Measurements from ENCODE around the gene ATF2.

The ATF2 gene

GRCh38 chr2:175076272-175076671 is 91.7 kb downstream of the ATF2 start:
- no peak for DNase-seq

GRCh38 chr2:175074478-175074877 is 93.5 kb downstream of the ATF2 start:
- DNase-seq = no peak

- DNase-seq = no peak
Measured at GRCh38 chr2:175068534-175068933, 99.5 kb downstream of the ATF2 start.

- no peak for DNase-seq
Measured at GRCh38 chr2:175066411-175066810, 101.6 kb downstream of the ATF2 start.

- no peak for DNase-seq
Measured at GRCh38 chr2:175064797-175065196, 103.2 kb downstream of the ATF2 start.

- DNase-seq = no peak
Measured at GRCh38 chr2:175063741-175064140, 104.3 kb downstream of the ATF2 start.

GRCh38 chr2:175062787-175063585 is 105.0 kb downstream of the ATF2 start:
- DNase-seq = no peak

- DNase-seq = no peak
Measured at GRCh38 chr2:175057078-175057685, 110.8 kb downstream of the ATF2 start.

- DNase-seq = no peak
Measured at GRCh38 chr2:175055993-175056392, 112.0 kb downstream of the ATF2 start.

GRCh38 chr2:175054340-175054739 is 113.7 kb downstream of the ATF2 start:
- DNase-seq = no peak

- DNase-seq = no peak
Measured at GRCh38 chr2:175049661-175050060, 118.3 kb downstream of the ATF2 start.

- no peak for DNase-seq
Measured at GRCh38 chr2:175048275-175048674, 119.7 kb downstream of the ATF2 start.

GRCh38 chr2:175039490-175039889 is 128.5 kb downstream of the ATF2 start:
- DNase-seq = no peak

GRCh38 chr2:175039031-175039430 is 129.0 kb downstream of the ATF2 start:
- no peak for DNase-seq

- no peak for DNase-seq
Measured at GRCh38 chr2:175037941-175038340, 130.1 kb downstream of the ATF2 start.

- peak; percentile 48 for DNase-seq
Measured at GRCh38 chr2:175036582-175037018, 131.4 kb downstream of the ATF2 start.

GRCh38 chr2:175035806-175036205 is 132.2 kb downstream of the ATF2 start:
- DNase-seq = no peak

GRCh38 chr2:175034716-175035115 is 133.3 kb downstream of the ATF2 start:
- DNase-seq = no peak

GRCh38 chr2:175030380-175031271 is 137.4 kb downstream of the ATF2 start:
- DNase-seq = peak; percentile 20

GRCh38 chr2:175027755-175028154 is 140.2 kb downstream of the ATF2 start:
- DNase-seq = no peak

- DNase-seq = no peak
Measured at GRCh38 chr2:175026385-175026784, 141.6 kb downstream of the ATF2 start.

- DNase-seq = no peak
Measured at GRCh38 chr2:175025946-175026345, 142.1 kb downstream of the ATF2 start.

GRCh38 chr2:175025233-175025632 is 142.8 kb downstream of the ATF2 start:
- no peak for DNase-seq

GRCh38 chr2:175022923-175023322 is 145.1 kb downstream of the ATF2 start:
- DNase-seq = no peak

All from NCI-H1694 treated with DMSO at 0.1 percent for 48 hours (cell line).